MM.1S (cell line): Measurements from ENCODE around the gene PGAP1.

ENCODE experiments used
- DNase-seq: peaks from one replicate; pipeline ENCODE4 v3.0.0-alpha.2; 2015
- H2AFZ ChIP-seq: fragments of 300-600 bp; sonication (generic); 2 replicates; pipeline ENCODE4 v1.6.0; 2016; ENCODE audit warnings: antibody characterized with exemption, low read length
- H3F3A ChIP-seq: fragments of 300-600 bp; sonication (generic); 2 replicates; pipeline ENCODE4 v1.6.1; 2016; ENCODE audit warnings: mild to moderate bottlenecking, antibody characterized with exemption, low read length, moderate library complexity, mixed read lengths; ENCODE audit not compliant: insufficient read depth
- H3K27ac ChIP-seq: fragments of 300-600 bp; sonication (generic); 2 replicates; pipeline ENCODE4 v1.5.1; 2016; ENCODE audit warnings: mild to moderate bottlenecking, low read length
- H3K27me3 ChIP-seq: fragments of 300-600 bp; sonication (generic); replicated peaks from 2 replicates; pipeline ENCODE4 v1.6.0; 2016; ENCODE audit warnings: low read length; ENCODE audit not compliant: insufficient read depth
- H3K36me3 ChIP-seq: fragments of 300-600 bp; sonication (generic); replicated peaks from 2 replicates; pipeline ENCODE4 v1.6.1; 2016; ENCODE audit warnings: mild to moderate bottlenecking, low read length, mixed read lengths; ENCODE audit not compliant: insufficient read depth
- H3K4me1 ChIP-seq: fragments of 300-600 bp; sonication (generic); 2 replicates; pipeline ENCODE4 v1.6.1; 2016; ENCODE audit warnings: low read length, mixed read lengths
- H3K4me2 ChIP-seq: fragments of 300-600 bp; sonication (generic); 2 replicates; pipeline ENCODE4 v1.6.0; 2016; ENCODE audit warnings: low read depth, low read length
- H3K4me3 ChIP-seq: fragments of 300-600 bp; sonication (generic); 2 replicates; pipeline ENCODE4 v1.5.1; 2016; ENCODE audit warnings: low read length, mixed read lengths
- H3K79me2 ChIP-seq: fragments of 300-600 bp; sonication (generic); 2 replicates; pipeline ENCODE4 v1.6.1; 2016; ENCODE audit warnings: mixed run types, low read length, mixed read lengths
- H3K9ac ChIP-seq: fragments of 300-600 bp; sonication (generic); 2 replicates; pipeline ENCODE4 v1.6.1; 2016; ENCODE audit warnings: low read length, mixed read lengths
- H3K9me2 ChIP-seq: fragments of 300-600 bp; sonication (generic); replicated peaks from 2 replicates; pipeline ENCODE4 v1.6.1; 2016; ENCODE audit warnings: mild to moderate bottlenecking, low read length, mixed read lengths; ENCODE audit not compliant: insufficient read depth
- H3K9me3 ChIP-seq: fragments of 300-600 bp; sonication (generic); replicated peaks from 2 replicates; pipeline ENCODE4 v1.6.1; 2016; ENCODE audit warnings: mild to moderate bottlenecking, low read length, mixed read lengths; ENCODE audit not compliant: insufficient read depth
- H4K20me1 ChIP-seq: fragments of 300-600 bp; sonication (generic); 2 replicates; pipeline ENCODE4 v1.6.1; 2016; ENCODE audit warnings: mild to moderate bottlenecking, low read length, moderate library complexity, mixed read lengths; ENCODE audit not compliant: insufficient read depth
- CTCF ChIP-seq: fragments of 300-600 bp; sonication (generic); IDR thresholded peaks from 2 replicates; pipeline ENCODE4 v1.5.1; 2016; ENCODE audit warnings: antibody characterized with exemption, low read length, mixed read lengths
- EZH2 ChIP-seq: fragments of 300-600 bp; sonication (generic); optimal IDR thresholded peaks from 2 replicates; pipeline ENCODE3; 2017; ENCODE audit warnings: low read depth, mild to moderate bottlenecking, antibody characterized with exemption, low read length, mixed read lengths
- EZH2phosphoT487 ChIP-seq: fragments of 300-600 bp; sonication (generic); IDR thresholded peaks from 2 replicates; pipeline ENCODE4 v1.6.1; 2018; ENCODE audit warnings: antibody characterized with exemption, low read length

The PGAP1 gene

GRCh38 chr2:196952936-196953335 lies 26.4 kb upstream of the PGAP1 start:
- Histone ChIP-seq H3K9me2 (no peaks in the 10 kb centered on the region), H3K9me3 (no peaks in the 10 kb centered on the region), H3K27me3 (no peaks in the 10 kb centered on the region), H3K79me2 (no peaks in the 10 kb centered on the region), H3K4me1 (no peaks in the 10 kb centered on the region), H2AFZ (no peak overlapping the region), H3K27ac (no peak overlapping the region), H4K20me1 (no peaks in the 10 kb centered on the region), H3F3A (no peaks in the 10 kb centered on the region), H3K4me3 (no peak overlapping the region), H3K36me3 (no peaks in the 10 kb centered on the region), H3K4me2 (no peak overlapping the region), H3K9ac (no peak overlapping the region)
- TF ChIP-seq CTCF, result no peak
- no peak for TF ChIP-seq EZH2
- no peak for TF ChIP-seq EZH2phosphoT487
- DNase-seq, result no peak

GRCh38 chr2:196951973-196952372 lies 25.5 kb upstream of the PGAP1 start:
- H2AFZ ChIP-seq, result no peak overlapping the region
- no peak for DNase-seq
- TF ChIP-seq CTCF, result no peak
- TF ChIP-seq EZH2, result no peak
- no peak for TF ChIP-seq EZH2phosphoT487

GRCh38 chr2:196949116-196949515 lies 22.6 kb upstream of the PGAP1 start:
- no peak overlapping the region for H3K4me3 ChIP-seq
- no peaks in the 10 kb centered on the region for H4K20me1 ChIP-seq
- no peak overlapping the region for H3K27ac ChIP-seq
- no peaks in the 10 kb centered on the region for H3F3A ChIP-seq
- H3K4me1 ChIP-seq, result no peaks in the 10 kb centered on the region
- no peaks in the 10 kb centered on the region for H3K36me3 ChIP-seq
- no peak for TF ChIP-seq EZH2phosphoT487
- no peak for TF ChIP-seq CTCF
- TF ChIP-seq EZH2, result no peak
- H2AFZ ChIP-seq, result no peak overlapping the region
- no peak overlapping the region for H3K4me2 ChIP-seq
- no peaks in the 10 kb centered on the region for H3K27me3 ChIP-seq
- H3K79me2 ChIP-seq, result no peaks in the 10 kb centered on the region
- DNase-seq, result no peak
- no peaks in the 10 kb centered on the region for H3K9me3 ChIP-seq
- no peak overlapping the region for H3K9ac ChIP-seq
- no peaks in the 10 kb centered on the region for H3K9me2 ChIP-seq

More at GRCh38 chr2:196951973-196952372, 25.5 kb upstream of the PGAP1 start:
- Histone ChIP-seq H3K4me3 (no peak overlapping the region), H3K4me2 (no peak overlapping the region), H3K9me3 (no peaks in the 10 kb centered on the region), H3K4me1 (no peaks in the 10 kb centered on the region), H3F3A (no peaks in the 10 kb centered on the region), H3K79me2 (no peaks in the 10 kb centered on the region), H3K27ac (no peak overlapping the region), H3K9me2 (no peaks in the 10 kb centered on the region), H3K27me3 (no peaks in the 10 kb centered on the region), H4K20me1 (no peaks in the 10 kb centered on the region), H3K36me3 (no peaks in the 10 kb centered on the region), H3K9ac (no peak overlapping the region)

- H3F3A ChIP-seq, result no peaks in the 10 kb centered on the region
- H3K4me1 ChIP-seq, result no peaks in the 10 kb centered on the region
- no peaks in the 10 kb centered on the region for H3K79me2 ChIP-seq
- H3K36me3 ChIP-seq, result no peaks in the 10 kb centered on the region
- no peaks in the 10 kb centered on the region for H3K9me2 ChIP-seq
- TF ChIP-seq EZH2phosphoT487, result no peak
- no peak for TF ChIP-seq CTCF
- H3K4me3 ChIP-seq, result no peak overlapping the region
- H3K9ac ChIP-seq, result no peak overlapping the region
- H2AFZ ChIP-seq, result 0 out of 2 replicates have a peak overlapping the region, but pooled peaks have one; percentile 1
- H3K9me3 ChIP-seq, result no peaks in the 10 kb centered on the region
- H3K27ac ChIP-seq, result no peak overlapping the region
- no peak overlapping the region for H3K4me2 ChIP-seq
- peak; percentile 47 for DNase-seq
- H3K27me3 ChIP-seq, result no peaks in the 10 kb centered on the region
- no peaks in the 10 kb centered on the region for H4K20me1 ChIP-seq
Measured at GRCh38 chr2:196944570-196944969, 18.1 kb upstream of the PGAP1 start.
